GM23248 (cell line): ENCODE measurements around the gene PSG7.
"Not testable (repeated sequence)": the region's sequence is repeated elsewhere in the genome, so short reads cannot be mapped to it uniquely, and the experiment has no call there.

Source experiments
- EZH2 ChIP-seq: fragments of 200-600 bp; sonication (generic); IDR thresholded peaks from 2 replicates; pipeline ENCODE4 v1.6.1; 2018; ENCODE audit warnings: antibody characterized with exemption, mild to moderate bottlenecking; ENCODE audit not compliant: insufficient read depth, poor library complexity, severe bottlenecking
- EZH2phosphoT487 ChIP-seq: fragments of 200-600 bp; sonication (generic); IDR thresholded peaks from 2 replicates; pipeline ENCODE4 v1.6.1; 2018; ENCODE audit warnings: antibody characterized with exemption, moderate library complexity, mild to moderate bottlenecking, low read depth; ENCODE audit not compliant: insufficient read depth

DNA sequence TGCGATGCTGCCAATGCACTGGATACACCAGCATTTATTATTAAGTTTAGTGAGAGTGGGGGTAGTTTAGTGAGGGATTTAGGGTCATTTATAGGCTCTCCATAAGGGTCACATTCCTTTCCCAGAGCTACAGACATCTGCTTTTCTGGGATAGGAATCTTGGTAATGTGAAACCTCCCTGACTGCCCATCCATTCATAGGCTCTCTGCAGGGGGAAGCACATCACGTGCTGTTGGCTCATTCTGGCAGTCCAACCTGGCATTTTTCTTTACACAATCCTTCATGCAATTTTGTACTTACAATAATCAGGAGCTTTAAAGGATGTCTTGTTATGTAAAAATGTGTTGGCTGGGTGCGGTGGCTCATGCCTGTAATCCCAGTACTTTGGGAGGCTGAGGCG, 36.4 kb downstream of the PSG7 start:
- TF ChIP-seq EZH2, EZH2phosphoT487: not testable (repeated sequence)
